Upper lobe of left lung (tissue), 4 donors: ENCODE data around the gene CD8B2.
"Not testable (repeated sequence)": the region's sequence is repeated elsewhere in the genome, so short reads cannot be mapped to it uniquely, and the experiment has no call there.

Source experiments
- EP300 ChIP-seq, 4 donors: sonication (generic); formaldehyde crosslinking; IDR thresholded peaks; one replicate each; pipeline ENCODE4 v1.5.1; 2017; ENCODE audit warnings: antibody characterized with exemption in 4 of 4, control low read depth in 2 of 4
- POLR2A ChIP-seq, 4 donors: fragments of 450-650 bp; IDR thresholded peaks; one replicate each; pipeline ENCODE4 v1.5.1; 2016 to 2017; ENCODE audit warnings: antibody characterized with exemption in 4 of 4, mild to moderate bottlenecking in 2 of 4
- TF ChIP-seq, protein P1 (sequence below), 6 experiments: fragments of 450-650 bp in 4 of 6; fragments of 200-600 bp in 2 of 6; sonication (generic) in 2 of 6; IDR thresholded peaks; one replicate each; pipeline ENCODE4 v1.5.1; 2016 to 2019; ENCODE audit warnings: antibody characterized with exemption in 6 of 6

DNA sequence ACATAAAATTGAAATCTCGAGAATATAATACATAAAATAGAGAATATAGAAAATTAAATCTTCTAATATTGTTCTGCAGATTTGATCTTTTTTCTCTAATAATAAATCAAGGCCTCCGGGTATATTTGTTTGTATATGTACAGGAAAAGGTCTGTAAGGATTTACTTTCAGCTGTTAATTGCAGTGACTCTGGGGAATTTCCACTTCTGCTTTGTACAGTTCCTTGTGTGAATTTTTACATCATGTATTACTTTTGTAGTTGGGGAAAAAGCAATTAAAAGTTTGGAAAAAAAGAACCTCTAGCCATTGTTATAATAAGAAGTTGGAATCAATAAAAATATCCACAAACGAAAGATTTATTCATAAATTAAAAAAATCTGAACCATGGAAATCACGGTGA, 23.6 kb downstream of the CD8B2 start:
- TF ChIP-seq, protein P1, sequence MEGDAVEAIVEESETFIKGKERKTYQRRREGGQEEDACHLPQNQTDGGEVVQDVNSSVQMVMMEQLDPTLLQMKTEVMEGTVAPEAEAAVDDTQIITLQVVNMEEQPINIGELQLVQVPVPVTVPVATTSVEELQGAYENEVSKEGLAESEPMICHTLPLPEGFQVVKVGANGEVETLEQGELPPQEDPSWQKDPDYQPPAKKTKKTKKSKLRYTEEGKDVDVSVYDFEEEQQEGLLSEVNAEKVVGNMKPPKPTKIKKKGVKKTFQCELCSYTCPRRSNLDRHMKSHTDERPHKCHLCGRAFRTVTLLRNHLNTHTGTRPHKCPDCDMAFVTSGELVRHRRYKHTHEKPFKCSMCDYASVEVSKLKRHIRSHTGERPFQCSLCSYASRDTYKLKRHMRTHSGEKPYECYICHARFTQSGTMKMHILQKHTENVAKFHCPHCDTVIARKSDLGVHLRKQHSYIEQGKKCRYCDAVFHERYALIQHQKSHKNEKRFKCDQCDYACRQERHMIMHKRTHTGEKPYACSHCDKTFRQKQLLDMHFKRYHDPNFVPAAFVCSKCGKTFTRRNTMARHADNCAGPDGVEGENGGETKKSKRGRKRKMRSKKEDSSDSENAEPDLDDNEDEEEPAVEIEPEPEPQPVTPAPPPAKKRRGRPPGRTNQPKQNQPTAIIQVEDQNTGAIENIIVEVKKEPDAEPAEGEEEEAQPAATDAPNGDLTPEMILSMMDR (IDR thresholded peaks at IDR 0.05) = not testable (repeated sequence)
- not testable (repeated sequence) for TF ChIP-seq POLR2A, EP300 (IDR thresholded peaks at IDR 0.05)
